SK-N-SH (cell line): ENCODE results near the gene MARCHF10. TPM values are rescaled to one million over a fixed set of nuclear protein-coding genes. Genes with fewer than 3 reads are reported as not detected.

Experiments used
- CTCF ChIA-PET: fragments of 300-600, 350-600 bp; formaldehyde crosslinking; extraction: SDS; loops from one replicate; lab custom pipeline; 2021; lab: Yijun Ruan, JAX
- POLR2A ChIA-PET: fragments of 350-600 bp; sonication (Branson Sonifier 250); formaldehyde crosslinking; extraction: SDS; loops from one replicate; lab custom pipeline; 2020; ENCODE audit warnings: antibody characterized with exemption, inconsistent platforms; lab: Yijun Ruan, JAX
- DNase-seq: peaks from one replicate; pipeline ENCODE4 v3.0.0; 2012
- H2AFZ ChIP-seq: fragments of 200-600 bp; sonication (generic); 2 replicates; pipeline ENCODE4 v1.8.1; 2016; ENCODE audit warnings: antibody characterized with exemption, mild to moderate bottlenecking, low read depth
- H3F3A ChIP-seq: fragments of 200-600 bp; sonication (generic); replicated peaks from 2 replicates; pipeline ENCODE3; 2016; ENCODE audit warnings: antibody characterized with exemption, mild to moderate bottlenecking; ENCODE audit not compliant: insufficient read depth
- H3K27ac ChIP-seq, 2 experiments: fragments of 200-500 bp in 1 of 2; fragments of 200-600 bp in 1 of 2; sonication (Bioruptor generic) in 1 of 2; sonication (generic), shearing (Covaris generic) in 1 of 2; 2 replicates each; pipeline versions ENCODE4 v1.5.1 to v1.6.1; 2014 to 2016; ENCODE audit warnings: low read depth in 2 of 2, inconsistent platforms in 1 of 2, low read length in 1 of 2, mild to moderate bottlenecking in 1 of 2, mixed read lengths in 1 of 2
- H3K27me3 ChIP-seq: fragments of 200-600 bp; sonication (generic), shearing (Covaris generic); 2 replicates; pipeline ENCODE4 v1.6.1; 2016; ENCODE audit warnings: mixed run types; ENCODE audit not compliant: insufficient read depth
- H3K36me3 ChIP-seq, 2 experiments: fragments of 200-500 bp in 1 of 2; fragments of 200-600 bp in 1 of 2; sonication (Bioruptor generic) in 1 of 2; sonication (generic) in 1 of 2; replicated peaks in 1 of 2; 2 replicates each; pipeline versions ENCODE3 to v1.5.1; 2014 to 2016; ENCODE audit warnings: low read length in 1 of 2, mild to moderate bottlenecking in 1 of 2; ENCODE audit not compliant: insufficient read depth in 2 of 2, control insufficient read depth in 1 of 2
- H3K4me1 ChIP-seq, 2 experiments: fragments of 200-500 bp in 1 of 2; fragments of 200-600 bp in 1 of 2; sonication (Bioruptor generic) in 1 of 2; sonication (generic), shearing (Covaris generic) in 1 of 2; 2 replicates each; pipeline versions ENCODE4 v1.5.1 to v1.6.1; 2014 to 2016; ENCODE audit warnings: low read depth in 1 of 2, low read length in 1 of 2, mixed run types in 1 of 2; ENCODE audit not compliant: insufficient read depth in 2 of 2, control insufficient read depth in 1 of 2
- H3K4me2 ChIP-seq: fragments of 200-600 bp; sonication (generic), shearing (Covaris generic); 2 replicates; pipeline ENCODE4 v1.6.1; 2017; ENCODE audit warnings: mixed run types
- H3K4me3 ChIP-seq, 2 experiments: fragments of 200-500 bp in 1 of 2; fragments of 200-600 bp in 1 of 2; sonication (Bioruptor generic) in 1 of 2; sonication (generic), shearing (Covaris generic) in 1 of 2; 2 replicates each; pipeline versions ENCODE4 v1.5.1 to v1.8.1; 2014 to 2016; ENCODE audit warnings: low read depth in 2 of 2, inconsistent platforms in 1 of 2, low read length in 1 of 2, mild to moderate bottlenecking in 1 of 2, mixed read lengths in 1 of 2, moderate library complexity in 1 of 2
- H3K79me2 ChIP-seq: fragments of 200-600 bp; sonication (generic); 2 replicates; pipeline ENCODE4 v1.8.1; 2017; ENCODE audit warnings: mild to moderate bottlenecking; ENCODE audit not compliant: insufficient read depth
- H3K9ac ChIP-seq: fragments of 200-600 bp; sonication (generic); 2 replicates; pipeline ENCODE4 v1.6.1; 2017; ENCODE audit warnings: mixed run types
- H3K9me2 ChIP-seq: fragments of 200-600 bp; sonication (generic); 2 replicates; pipeline ENCODE4 v1.6.1; 2017; ENCODE audit warnings: mixed run types
- H3K9me3 ChIP-seq: fragments of 200-600 bp; sonication (generic); 2 replicates; pipeline ENCODE4 v1.6.1; 2017; ENCODE audit warnings: mixed run types, mild to moderate bottlenecking, moderate library complexity
- H4K20me1 ChIP-seq: fragments of 200-600 bp; sonication (generic); 2 replicates; pipeline ENCODE4 v1.6.1; 2017; ENCODE audit warnings: mild to moderate bottlenecking, mixed run types; ENCODE audit not compliant: insufficient read depth
- CHD2 ChIP-seq: fragments of 150-350 bp; IDR thresholded peaks from 2 replicates; pipeline ENCODE4 v1.6.1; 2018; ENCODE audit warnings: low read length; ENCODE audit not compliant: partially characterized antibody
- FOXJ3 ChIP-seq: sonication (generic); formaldehyde crosslinking; IDR thresholded peaks from 2 replicates; pipeline ENCODE4 v1.5.1; 2020; ENCODE audit warnings: mild to moderate bottlenecking, missing genetic modification reagents
- GABPA ChIP-seq: IDR thresholded peaks from 2 replicates; pipeline ENCODE4 v1.4.0; 2012; ENCODE audit warnings: low read depth, mild to moderate bottlenecking
- IRF3 ChIP-seq: fragments of 150-350 bp; IDR thresholded peaks from 2 replicates; pipeline ENCODE4 v1.6.1; 2016; ENCODE audit warnings: mild to moderate bottlenecking, low read depth, low read length
- MXI1 ChIP-seq: IDR thresholded peaks from 2 replicates; pipeline ENCODE4 v1.6.1; 2012; ENCODE audit warnings: mild to moderate bottlenecking, low read depth, low read length, improper control_type of control experiment
- NRF1 ChIP-seq: IDR thresholded peaks from 2 replicates; pipeline ENCODE4 v1.6.1; 2012; ENCODE audit warnings: low read depth, mild to moderate bottlenecking, low read length
- POLR2AphosphoS5 ChIP-seq: IDR thresholded peaks from 2 replicates; pipeline ENCODE4 v1.6.1; 2012; ENCODE audit warnings: low read depth, low read length
- REST ChIP-seq: IDR thresholded peaks from 2 replicates; pipeline ENCODE4 v1.6.1; 2012; ENCODE audit warnings: mild to moderate bottlenecking, low read depth, low read length, moderate library complexity
- RXRA ChIP-seq: IDR thresholded peaks from 2 replicates; pipeline ENCODE4 v1.4.0; 2012; ENCODE audit warnings: low read depth, mild to moderate bottlenecking, borderline replicate concordance
- SMC3 ChIP-seq: IDR thresholded peaks from 2 replicates; pipeline ENCODE4 v1.6.1; 2012; ENCODE audit warnings: low read depth, low read length, improper control_type of control experiment
- TAF1 ChIP-seq: IDR thresholded peaks from 2 replicates; pipeline ENCODE4 v1.6.1; 2012; ENCODE audit warnings: low read depth, mild to moderate bottlenecking, low read length, moderate library complexity, borderline replicate concordance
- WGBS: methylation state at CpG from one replicate; pipeline ENCODE4 v1.1.6; 2017; ENCODE audit warnings: low lambda C conversion rate; 5-methylcytosine and 5-hydroxymethylcytosine counted together
- polyA plus RNA-seq, 3 experiments: library from polyadenylated mRNA; depleted of rRNA; stranded (reverse); fragments of >200 nt; gene quantifications; 2 replicates each; pipeline ENCODE4 v1.2.3, GENCODE V29; 2012
- TF ChIP-seq, protein P1 (sequence below): IDR thresholded peaks from 2 replicates; pipeline ENCODE4; 2012

MARCHF10 gene
- polyA plus RNA-seq, 1 of the 3 experiments (the other 2 are of a cell fraction) = 0.16 TPM

GRCh38 chr17:62653826-62654761, 154.0 kb downstream of the MARCHF10 start (continued):
- TF ChIP-seq, protein P1, sequence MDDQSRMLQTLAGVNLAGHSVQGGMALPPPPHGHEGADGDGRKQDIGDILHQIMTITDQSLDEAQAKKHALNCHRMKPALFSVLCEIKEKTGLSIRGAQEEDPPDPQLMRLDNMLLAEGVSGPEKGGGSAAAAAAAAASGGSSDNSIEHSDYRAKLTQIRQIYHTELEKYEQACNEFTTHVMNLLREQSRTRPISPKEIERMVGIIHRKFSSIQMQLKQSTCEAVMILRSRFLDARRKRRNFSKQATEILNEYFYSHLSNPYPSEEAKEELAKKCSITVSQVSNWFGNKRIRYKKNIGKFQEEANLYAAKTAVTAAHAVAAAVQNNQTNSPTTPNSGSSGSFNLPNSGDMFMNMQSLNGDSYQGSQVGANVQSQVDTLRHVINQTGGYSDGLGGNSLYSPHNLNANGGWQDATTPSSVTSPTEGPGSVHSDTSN = peak; percentile 47
- no peak for TF ChIP-seq IRF3
- TF ChIP-seq GABPA = no peak
- peak; percentile 77 for TF ChIP-seq CHD2
- no peak for TF ChIP-seq NRF1
- TF ChIP-seq FOXJ3 (CRISPR knock-in tag) = 0 out of 2 replicates have a peak, but pooled peaks have one; percentile 39

DNA sequence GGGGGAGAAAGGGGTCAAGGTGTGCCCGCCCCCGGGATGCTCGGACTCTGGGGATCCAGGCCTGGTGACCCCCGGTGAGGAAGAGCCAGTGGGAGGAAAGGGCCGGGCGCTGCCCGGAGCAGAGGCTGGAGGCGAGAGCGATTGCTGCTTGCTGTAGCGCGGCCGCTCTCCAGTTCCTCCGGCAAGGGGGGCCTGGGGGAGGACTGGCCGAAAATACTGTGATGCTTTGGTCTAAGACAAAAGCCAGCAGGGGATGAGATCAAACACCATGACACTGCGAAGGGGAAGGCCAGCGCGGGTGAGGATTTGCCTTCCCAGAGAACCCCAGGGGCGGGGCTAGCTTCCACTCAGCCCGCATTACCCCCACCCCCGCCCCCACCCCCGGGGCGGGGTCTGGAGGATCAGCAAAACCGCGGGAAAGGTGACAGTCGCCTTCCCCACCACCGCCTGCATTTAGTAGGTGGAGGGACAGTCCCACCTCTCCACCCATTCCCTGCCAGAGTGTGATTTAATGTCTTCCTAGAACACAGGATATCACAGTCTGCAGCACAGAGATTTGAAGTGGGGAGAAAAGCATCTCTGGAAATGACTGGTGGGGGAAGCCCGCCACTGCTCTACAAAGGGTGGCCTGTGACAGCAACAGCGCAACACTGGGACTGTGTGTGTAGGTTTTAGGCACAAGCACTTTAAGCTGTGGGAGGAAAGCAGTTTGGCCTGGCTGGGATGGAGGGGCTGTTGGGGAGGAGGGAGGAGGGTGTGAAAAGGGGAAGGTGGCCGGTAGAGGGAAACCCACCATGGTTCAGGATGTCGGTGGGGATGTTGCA, 154.9 kb downstream of the MARCHF10 start:
- Histone ChIP-seq H3K4me2 (peak overlapping the region; percentile 96), H3K9ac (peak overlapping the region; percentile 81), H3K36me3 (peaks cover 12 to 37% of the 10 kb centered on the region in 2 experiments), H3K79me2 (peaks cover 100% of the 10 kb centered on the region), H3K27me3 (no peaks in the 10 kb centered on the region), H3F3A (peaks cover 38% of the 10 kb centered on the region), H3K4me1 (peaks cover 25 to 36% of the 10 kb centered on the region in 2 experiments), H4K20me1 (peaks cover 28% of the 10 kb centered on the region), H3K9me3 (no peaks in the 10 kb centered on the region), H2AFZ (no peak overlapping the region), H3K27ac (peak overlapping the region; percentile 88 to 93), H3K4me3 (peak overlapping the region; percentile 47 to 60), H3K9me2 (no peaks in the 10 kb centered on the region)
- CTCF ChIA-PET = interaction anchor here (0.9 to 5.6 kb wide), 2 partner anchors 19 to 87 kb away, joined by 3 to 27 read pairs; no protein-coding TSS in a partner anchor
- POLR2A ChIA-PET = interaction anchor here (1.0 kb wide), 1 partner anchor 24 kb away, joined by 4 read pairs; no protein-coding TSS in a partner anchor
- 14% methylated on average over 29 of the region's 30 CpGs for WGBS
- peak; percentile 52; the same call in 1 of the 2 replicates for TF ChIP-seq POLR2AphosphoS5
- peak; percentile 49; the same call in 1 of the 2 replicates for TF ChIP-seq MXI1
- TF ChIP-seq SMC3 = peak; percentile 9; the same call in 1 of the 2 replicates
- no peak for TF ChIP-seq CHD2
- TF ChIP-seq TAF1 = peak; percentile 29; the same call in 1 of the 2 replicates
- no peak for TF ChIP-seq RXRA
- TF ChIP-seq REST = 0 out of 2 replicates have a peak, but pooled peaks have one; percentile 3
- peak; percentile 97 for DNase-seq
